H1 (cell line): ENCODE data around the gene SOX14. TPM values are rescaled to one million over a fixed set of nuclear protein-coding genes. Genes with fewer than 3 reads are reported as not detected.

Experiments used
- CTCF ChIA-PET: fragments of 300-600 bp; sonication (Branson Sonifier 250); formaldehyde crosslinking; loops from one replicate; lab custom pipeline; 2021; ENCODE audit not compliant: partially characterized antibody; lab: Charles Lee
- POLR2A ChIA-PET: fragments of 300-600 bp; sonication (Branson Sonifier 250); formaldehyde crosslinking; loops from one replicate; lab custom pipeline; 2021; ENCODE audit warnings: inconsistent platforms; ENCODE audit not compliant: partially characterized antibody; lab: Charles Lee
- DNase-seq, 2 experiments: peaks; one replicate each; pipeline versions ENCODE4 v3.0.0 to v3.0.0-alpha.2; 2010 to 2022; ENCODE audit warnings: low spot score in 2 of 2, low read depth in 1 of 2, mixed read lengths in 1 of 2
- FAIRE-seq: peaks from 2 replicates; lab custom pipeline; 2011; peaks lifted over from hg19 to GRCh38; lab: Jason Lieb, UNC
- H2AFZ ChIP-seq: 2 replicates; pipeline ENCODE4 v1.8.1; 2012; ENCODE audit warnings: low read length, inconsistent platforms
- H2AK5ac ChIP-seq: 2 replicates; pipeline ENCODE4 v1.6.1; 2013; ENCODE audit warnings: low read depth, low read length
- H2BK120ac ChIP-seq: replicated peaks from 2 replicates; pipeline ENCODE3; 2013; ENCODE audit warnings: low read depth, low read length, inconsistent platforms
- H2BK12ac ChIP-seq: 2 replicates; pipeline ENCODE4 v1.6.1; 2013; ENCODE audit warnings: low read depth, low read length
- H2BK15ac ChIP-seq: 2 replicates; pipeline ENCODE4 v1.6.1; 2013; ENCODE audit warnings: low read length
- H2BK20ac ChIP-seq: 2 replicates; pipeline ENCODE4 v1.6.1; 2013; ENCODE audit warnings: low read length
- H2BK5ac ChIP-seq: 2 replicates; pipeline ENCODE4 v1.6.1; 2013; ENCODE audit warnings: low read depth, low read length
- H3K14ac ChIP-seq: 2 replicates; pipeline ENCODE4 v1.6.1; 2013; ENCODE audit warnings: inconsistent platforms; ENCODE audit not compliant: insufficient read length
- H3K18ac ChIP-seq: 2 replicates; pipeline ENCODE4 v1.6.1; 2013; ENCODE audit warnings: low read length; ENCODE audit errors: extremely low read depth
- H3K23ac ChIP-seq: 2 replicates; pipeline ENCODE4 v1.6.1; 2013; ENCODE audit warnings: inconsistent platforms; ENCODE audit not compliant: insufficient read length
- H3K23me2 ChIP-seq: 2 replicates; pipeline ENCODE4 v1.6.1; 2013; ENCODE audit warnings: low read depth, low read length
- H3K27ac ChIP-seq: 2 replicates; pipeline ENCODE4 v1.6.1; 2011; ENCODE audit warnings: low read depth, low read length, inconsistent platforms
- H3K27me3 ChIP-seq, 4 experiments: replicated peaks in 1 of 4; 1 replicate in 1 of 4; 2 replicates in 3 of 4; pipeline versions ENCODE4 v1.6.1 to v1.8.1; 2011 to 2013; ENCODE audit warnings: low read length in 3 of 4, mild to moderate bottlenecking in 3 of 4, inconsistent platforms in 2 of 4, mixed read lengths in 2 of 4, moderate library complexity in 1 of 4; ENCODE audit not compliant: control insufficient read depth in 3 of 4, insufficient read depth in 3 of 4; ENCODE audit errors: extremely low read depth in 1 of 4
- H3K36me3 ChIP-seq, 4 experiments: 2 replicates each; pipeline versions ENCODE4 v1.6.1 to v1.8.1; 2011 to 2013; ENCODE audit warnings: mild to moderate bottlenecking in 4 of 4, low read length in 3 of 4, moderate library complexity in 2 of 4, control low read depth in 1 of 4, inconsistent platforms in 1 of 4; ENCODE audit not compliant: insufficient read depth in 4 of 4, control insufficient read depth in 2 of 4
- H3K4ac ChIP-seq: replicated peaks from 2 replicates; pipeline ENCODE3; 2013; ENCODE audit warnings: low read length, low read depth, mixed read lengths, inconsistent platforms; ENCODE audit not compliant: insufficient read length
- H3K4me1 ChIP-seq, 4 experiments: replicated peaks in 1 of 4; 1 replicate in 1 of 4; 2 replicates in 3 of 4; pipeline versions ENCODE4 v1.6.1 to v1.8.1; 2011 to 2013; ENCODE audit warnings: low read length in 3 of 4, inconsistent platforms in 2 of 4, mixed read lengths in 1 of 4; ENCODE audit not compliant: insufficient read depth in 4 of 4, control insufficient read depth in 3 of 4
- H3K4me2 ChIP-seq, 2 experiments: 2 replicates each; pipeline versions ENCODE4 v1.6.1 to v1.8.1; 2011 to 2013; ENCODE audit warnings: low read depth in 2 of 2, low read length in 2 of 2, control low read depth in 1 of 2, inconsistent platforms in 1 of 2, mild to moderate bottlenecking in 1 of 2; ENCODE audit not compliant: insufficient read depth in 1 of 2
- H3K4me3 ChIP-seq, 4 experiments: fragments of 200-600, 300-600 bp in 1 of 4; sonication (generic), shearing (Covaris generic), sonication (Bioruptor Twin) in 1 of 4; 2 replicates each; pipeline versions ENCODE4 v1.5.1 to v1.8.1; 2011 to 2016; ENCODE audit warnings: low read length in 4 of 4, low read depth in 3 of 4, control low read depth in 2 of 4, inconsistent platforms in 2 of 4, mild to moderate bottlenecking in 2 of 4, mixed read lengths in 1 of 4, moderate library complexity in 1 of 4; ENCODE audit not compliant: insufficient read depth in 2 of 4; ENCODE audit errors: extremely low read depth in 1 of 4
- H3K56ac ChIP-seq: replicated peaks from 2 replicates; pipeline ENCODE3; 2013; ENCODE audit warnings: low read depth, mild to moderate bottlenecking, mixed read lengths, low read length, inconsistent platforms; ENCODE audit not compliant: insufficient read length
- H3K79me1 ChIP-seq: 2 replicates; pipeline ENCODE4 v1.6.1; 2013; ENCODE audit warnings: low read depth, low read length, control low read depth
- H3K79me2 ChIP-seq, 2 experiments: 2 replicates each; pipeline versions ENCODE4 v1.6.1 to v1.8.1; 2012 to 2013; ENCODE audit warnings: low read length in 2 of 2, mild to moderate bottlenecking in 2 of 2, inconsistent platforms in 1 of 2; ENCODE audit not compliant: insufficient read depth in 2 of 2, control insufficient read depth in 1 of 2
- H3K9ac ChIP-seq, 4 experiments: replicated peaks in 1 of 4; 1 replicate in 1 of 4; 2 replicates in 3 of 4; pipeline versions ENCODE4 v1.6.1 to v1.8.1; 2011 to 2013; ENCODE audit warnings: low read depth in 3 of 4, low read length in 3 of 4, control low read depth in 2 of 4, mild to moderate bottlenecking in 2 of 4, moderate library complexity in 2 of 4, inconsistent platforms in 1 of 4; ENCODE audit errors: extremely low read depth in 1 of 4
- H3K9me3 ChIP-seq, 2 experiments: 2 replicates each; pipeline versions ENCODE4 v1.6.1 to v1.8.1; 2012 to 2013; ENCODE audit warnings: mild to moderate bottlenecking in 2 of 2, moderate library complexity in 2 of 2, control low read depth in 1 of 2, inconsistent platforms in 1 of 2, low read depth in 1 of 2, low read length in 1 of 2, mixed read lengths in 1 of 2; ENCODE audit not compliant: insufficient read depth in 2 of 2
- H4K20me1 ChIP-seq, 2 experiments: replicated peaks in 1 of 2; 2 replicates each; pipeline versions ENCODE3 to v1.8.1; 2011 to 2013; ENCODE audit warnings: inconsistent platforms in 2 of 2, low read length in 2 of 2, mild to moderate bottlenecking in 1 of 2; ENCODE audit not compliant: insufficient read depth in 2 of 2, control insufficient read depth in 1 of 2
- H4K5ac ChIP-seq: 2 replicates; pipeline ENCODE4 v1.6.1; 2013; ENCODE audit warnings: low read length, low read depth, mixed read lengths, inconsistent platforms; ENCODE audit not compliant: insufficient read length
- H4K8ac ChIP-seq: 2 replicates; pipeline ENCODE4 v1.8.0; 2013; ENCODE audit warnings: mild to moderate bottlenecking, moderate library complexity, low read length, inconsistent platforms; ENCODE audit not compliant: insufficient read depth; ENCODE audit errors: extremely low read depth
- H4K91ac ChIP-seq: replicated peaks from 2 replicates; pipeline ENCODE3; 2013; ENCODE audit warnings: low read length, mixed read lengths, inconsistent platforms; ENCODE audit not compliant: insufficient read length
- BRCA1 ChIP-seq: IDR thresholded peaks from 2 replicates; pipeline ENCODE4 v1.6.1; 2012; ENCODE audit warnings: low read depth, low read length, improper control_type of control experiment
- CHD1 ChIP-seq: IDR thresholded peaks from 2 replicates; pipeline ENCODE4 v1.6.1; 2012; ENCODE audit warnings: low read depth, low read length, improper control_type of control experiment
- EP300 ChIP-seq, 2 experiments: IDR thresholded peaks; 1 replicate in 1 of 2; 2 replicates in 1 of 2; pipeline ENCODE4 v1.6.1; 2011 to 2012; ENCODE audit warnings: low read depth in 2 of 2, low read length in 2 of 2, mild to moderate bottlenecking in 2 of 2, borderline replicate concordance in 1 of 2, inconsistent platforms in 1 of 2, moderate library complexity in 1 of 2
- KDM4A ChIP-seq: IDR thresholded peaks from one replicate; pipeline ENCODE4 v1.7.1; 2012; ENCODE audit warnings: low read depth, mild to moderate bottlenecking, moderate library complexity, low read length, inconsistent platforms; ENCODE audit not compliant: severe bottlenecking
- NRF1 ChIP-seq: IDR thresholded peaks from 2 replicates; pipeline ENCODE4 v1.6.1; 2011; ENCODE audit warnings: mild to moderate bottlenecking, low read depth, low read length, improper control_type of control experiment
- WGBS, 2 experiments: shearing (Covaris generic) in 1 of 2; methylation state at CpG; one replicate each; pipeline versions ENCODE4 v1.1.6 to v1.1.7; 2013 to 2015; ENCODE audit warnings: low lambda C conversion rate in 2 of 2, mixed read lengths in 2 of 2, inconsistent platforms in 1 of 2, low coverage in 1 of 2, missing lambda C conversion rate in 1 of 2; ENCODE audit not compliant: insufficient replicate concordance in 2 of 2, insufficient coverage in 1 of 2, insufficient read length in 1 of 2; ENCODE audit errors: extremely low coverage in 1 of 2, missing lambda C conversion rate in 1 of 2; 5-methylcytosine and 5-hydroxymethylcytosine counted together
- polyA plus RNA-seq, 7 experiments: library from polyadenylated mRNA; depleted of rRNA in 3 of 7; stranded (reverse) in 5 of 7; unstranded in 2 of 7; fragments of >200 nt in 5 of 7; fragments of 200-250 nt in 2 of 7; gene quantifications; 1 replicate in 5 of 7; 2 replicates in 1 of 7; 4 replicates in 1 of 7; pipeline versions ENCODE4 v1.2.1 to v1.2.3, GENCODE V29; 2011 to 2013; ENCODE audit warnings: missing spikeins in 2 of 7, mixed read lengths in 2 of 7
- total RNA-seq: library from RNA; stranded (reverse); fragmentation: NEBNext Ultra II Directional; extraction: Animal tissue kit (Norgen Biotek cat#: 25700); gene quantifications from 2 replicates; pipeline ENCODE4 v1.2.1, GENCODE V29; 2021

The SOX14 gene
- total and polyA plus RNA-seq, 2 of the 8 experiments (the other 6 are each of a cell fraction or from before 2014, with no cell fraction given), result 0.03 to 0.50 TPM

- FAIRE-seq (no peak), DNase-seq (peak in 1 of 2 experiments; percentile 59)
- no peaks in the 10 kb centered on the region for H3K79me2 ChIP-seq
- H3K4me2 ChIP-seq, result peak overlapping the region; percentile 64 to 82
- H3K4me3 ChIP-seq, result peak overlapping the region in 1 of 4 experiments; percentile 44; a peak in 2 of 8 replicates
- H3K36me3 ChIP-seq, result no peaks in the 10 kb centered on the region; a peak in 1 of 8 replicates
- H4K91ac ChIP-seq, result no peak overlapping the region
- peaks cover 7 to 55% (median 44%) of the 10 kb centered on the region in 4 experiments for H3K4me1 ChIP-seq
- 9% methylated on average over 54 of the region's 54 CpGs; no CpG with 5 or more reads in 1 of the 2 experiments for WGBS, 2 experiments
- peaks cover 15 to 17% of the 10 kb centered on the region in 2 experiments for H4K20me1 ChIP-seq
- no peak overlapping the region for H3K18ac ChIP-seq
- H4K5ac ChIP-seq, result no peak overlapping the region
- ChIA-PET POLR2A (interaction anchor here (0.6 to 0.8 kb wide), 2 partner anchors 9 to 20 kb away, joined by 3 to 4 read pairs; no protein-coding TSS in a partner anchor), CTCF (interaction anchor here (0.7 to 4.0 kb wide), 7 partner anchors 8 to 133 kb away, joined by 3 to 14 read pairs (median 5); no protein-coding TSS in a partner anchor)
- H2BK20ac ChIP-seq, result no peak overlapping the region; the same call in 1 of the 2 replicates
- no peak overlapping the region for H3K9ac ChIP-seq
- H2BK120ac ChIP-seq, result no peak overlapping the region
- H2BK15ac ChIP-seq, result no peak overlapping the region; the same call in 1 of the 2 replicates
- H4K8ac ChIP-seq, result no peak overlapping the region
- H2AFZ ChIP-seq, result no peak overlapping the region
- H3K27ac ChIP-seq, result no peak overlapping the region
- H2BK12ac ChIP-seq, result peak overlapping the region; percentile 29; the same call in 1 of the 2 replicates
- peaks cover 70 to 89% (median 83%) of the 10 kb centered on the region in 4 experiments for H3K27me3 ChIP-seq
- no peak overlapping the region for H3K23ac ChIP-seq
- H3K23me2 ChIP-seq, result peaks cover 16% of the 10 kb centered on the region; the same call in 1 of the 2 replicates
- H3K9me3 ChIP-seq, result no peaks in the 10 kb centered on the region
- H2BK5ac ChIP-seq, result no peak overlapping the region
- 0 out of 2 replicates have a peak overlapping the region, but pooled peaks have one; percentile 14 for H2AK5ac ChIP-seq
- H3K79me1 ChIP-seq, result no peaks in the 10 kb centered on the region
- no peak overlapping the region for H3K4ac ChIP-seq
- H3K56ac ChIP-seq, result no peak overlapping the region
- no peak overlapping the region for H3K14ac ChIP-seq
- TF ChIP-seq EP300 (IDR thresholded peaks at IDR 0.05; ENCODE audit: borderline replicate concordance in 1 of 2, low read depth in 2 of 2, low read length in 2 of 2), result no peak
- TF ChIP-seq CHD1, result no peak
- TF ChIP-seq BRCA1, result no peak
- no peak for TF ChIP-seq KDM4A
- TF ChIP-seq NRF1, result no peak
Measured at GRCh38 chr3:137761563-137762503, 2.3 kb upstream of the SOX14 start.
